Gastrocnemius medialis (tissue), 4 donors: ENCODE measurements around the gene GSG1L. TPM values are rescaled to one million over a fixed set of nuclear protein-coding genes. Genes with fewer than 3 reads are reported as not detected.

Experiments used
- ATAC-seq, 2 donors: fragments of 150-250 bp; one replicate each; pipeline ENCODE4 v1.9.1; 2016
- DNase-seq, 2 donors: peaks; one replicate each; pipeline ENCODE4 v3.0.0-alpha.2; 2019
- H3K27ac ChIP-seq, 4 donors: fragments of 200-600 bp; sonication (generic); 1 replicate in 1 of 4; 2 replicates in 3 of 4; pipeline ENCODE4 v1.5.1; 2016 to 2018; ENCODE audit warnings: mild to moderate bottlenecking in 2 of 4, moderate library complexity in 1 of 4
- H3K27me3 ChIP-seq, 3 donors: fragments of 200-600 bp; sonication (generic) in 2 of 3; 1 replicate in 1 of 3; 2 replicates in 2 of 3; pipeline versions ENCODE4 v1.5.1 to v1.6.0; 2016 to 2019; ENCODE audit warnings: mild to moderate bottlenecking in 1 of 3, moderate library complexity in 1 of 3
- H3K36me3 ChIP-seq, 2 donors: fragments of 200-600 bp; sonication (generic) in 1 of 2; one replicate each; pipeline ENCODE4 v1.5.1; 2017 to 2018
- H3K4me1 ChIP-seq, 2 donors: fragments of 200-600 bp; sonication (generic) in 1 of 2; one replicate each; pipeline ENCODE4 v1.5.1; 2016 to 2017; ENCODE audit warnings: mild to moderate bottlenecking in 2 of 2
- H3K4me3 ChIP-seq, 4 donors: fragments of 200-600 bp; sonication (generic) in 3 of 4; 1 replicate in 1 of 4; 2 replicates in 3 of 4; pipeline ENCODE4 v1.5.1; 2016 to 2019; ENCODE audit warnings: mild to moderate bottlenecking in 2 of 4
- H3K9me3 ChIP-seq, 3 donors: fragments of 200-600 bp; sonication (generic) in 2 of 3; 1 replicate in 1 of 3; 2 replicates in 2 of 3; pipeline ENCODE4 v1.5.1; 2016 to 2019
- POLR2A ChIP-seq, 2 donors: fragments of 450-650 bp; IDR thresholded peaks; one replicate each; pipeline ENCODE4 v1.6.1; 2017; ENCODE audit warnings: antibody characterized with exemption in 2 of 2, mild to moderate bottlenecking in 2 of 2, moderate library complexity in 2 of 2
- in situ Hi-C, 4 donors: fragments of 200-750 bp; cut with MboI; loops; one replicate each; pipeline versions ENCODE4 v1.15.0 to v1.8.0; 2017; ENCODE audit warnings: low sequenced_read_pairs in 4 of 4
- intact Hi-C: fragments of 100-400 bp; cut with DNase I; formaldehyde crosslinking; loops from one replicate; pipeline ENCODE4 v1.15.1; 2023; ENCODE audit warnings: low total_unique reads
- total RNA-seq, 4 donors: library from RNA; depleted of rRNA; stranded (reverse); fragments of >200 nt; gene quantifications; one replicate each; pipeline versions ENCODE4 v1.1.0 to v1.2.3, GENCODE V29; 2016
- TF ChIP-seq, protein P1 (sequence below), 5 experiments: fragments of 450-650 bp in 3 of 5; fragments of 200-600 bp in 2 of 5; sonication (generic) in 2 of 5; IDR thresholded peaks in 4 of 5; conservative IDR thresholded peaks in 1 of 5; 1 replicate in 4 of 5; 2 replicates in 1 of 5; pipeline ENCODE4 v1.5.1; 2016 to 2019; ENCODE audit warnings: antibody characterized with exemption in 5 of 5, mild to moderate bottlenecking in 3 of 5, moderate library complexity in 3 of 5

GSG1L gene
- total RNA-seq, 4 donors from 2014 or later: not detected

DNA sequence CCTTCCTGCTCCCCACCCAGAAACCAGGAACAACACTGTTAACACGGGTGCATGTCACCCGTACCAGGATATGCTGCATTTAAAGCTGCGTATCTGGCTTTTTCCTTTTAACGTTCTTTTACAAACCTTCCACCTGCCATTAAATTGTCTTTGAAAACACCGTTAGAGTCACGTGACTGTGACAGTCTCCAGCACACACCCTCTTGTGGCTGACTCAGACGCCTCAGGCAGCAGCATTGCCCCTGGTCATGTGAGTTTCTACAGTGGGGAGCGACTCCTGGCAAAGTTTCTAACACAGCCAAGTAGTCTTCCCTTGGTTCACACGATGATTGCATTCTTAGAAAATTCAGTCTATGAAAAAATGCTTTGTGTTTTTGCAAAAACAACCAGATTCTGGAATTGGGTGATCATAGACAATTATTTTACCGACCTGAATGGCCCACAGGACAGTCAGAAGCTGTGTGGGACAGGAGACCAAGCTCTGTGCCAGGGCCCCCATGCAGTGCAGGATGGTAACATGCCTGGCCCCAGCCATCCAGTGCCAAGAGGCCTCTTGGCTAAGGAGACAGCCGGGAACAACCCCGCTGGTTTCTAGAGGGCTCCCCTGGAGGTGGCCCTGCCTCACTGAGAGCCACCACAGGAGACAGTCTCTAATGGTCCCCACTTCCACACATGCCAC lies 314.5 kb downstream of the GSG1L start:
- in situ Hi-C loops: no loop called here
- no peak overlapping the region for H3K4me3 ChIP-seq
- H3K9me3 ChIP-seq: no peaks in the 10 kb centered on the region
- H3K36me3 ChIP-seq: no peaks in the 10 kb centered on the region
- ATAC-seq (no peak), DNase-seq (no peak)
- TF ChIP-seq POLR2A (IDR thresholded peaks at IDR 0.05): no peak
- TF ChIP-seq, protein P1, sequence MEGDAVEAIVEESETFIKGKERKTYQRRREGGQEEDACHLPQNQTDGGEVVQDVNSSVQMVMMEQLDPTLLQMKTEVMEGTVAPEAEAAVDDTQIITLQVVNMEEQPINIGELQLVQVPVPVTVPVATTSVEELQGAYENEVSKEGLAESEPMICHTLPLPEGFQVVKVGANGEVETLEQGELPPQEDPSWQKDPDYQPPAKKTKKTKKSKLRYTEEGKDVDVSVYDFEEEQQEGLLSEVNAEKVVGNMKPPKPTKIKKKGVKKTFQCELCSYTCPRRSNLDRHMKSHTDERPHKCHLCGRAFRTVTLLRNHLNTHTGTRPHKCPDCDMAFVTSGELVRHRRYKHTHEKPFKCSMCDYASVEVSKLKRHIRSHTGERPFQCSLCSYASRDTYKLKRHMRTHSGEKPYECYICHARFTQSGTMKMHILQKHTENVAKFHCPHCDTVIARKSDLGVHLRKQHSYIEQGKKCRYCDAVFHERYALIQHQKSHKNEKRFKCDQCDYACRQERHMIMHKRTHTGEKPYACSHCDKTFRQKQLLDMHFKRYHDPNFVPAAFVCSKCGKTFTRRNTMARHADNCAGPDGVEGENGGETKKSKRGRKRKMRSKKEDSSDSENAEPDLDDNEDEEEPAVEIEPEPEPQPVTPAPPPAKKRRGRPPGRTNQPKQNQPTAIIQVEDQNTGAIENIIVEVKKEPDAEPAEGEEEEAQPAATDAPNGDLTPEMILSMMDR (IDR thresholded peaks at IDR 0.05 in 4 of 5, conservative IDR thresholded peaks at IDR 0.05 in 1 of 5): no peak
- H3K27me3 ChIP-seq: no peaks in the 10 kb centered on the region
- intact Hi-C loops: no loop called here
- H3K27ac ChIP-seq: no peak overlapping the region
- H3K4me1 ChIP-seq: no peaks in the 10 kb centered on the region

DNA sequence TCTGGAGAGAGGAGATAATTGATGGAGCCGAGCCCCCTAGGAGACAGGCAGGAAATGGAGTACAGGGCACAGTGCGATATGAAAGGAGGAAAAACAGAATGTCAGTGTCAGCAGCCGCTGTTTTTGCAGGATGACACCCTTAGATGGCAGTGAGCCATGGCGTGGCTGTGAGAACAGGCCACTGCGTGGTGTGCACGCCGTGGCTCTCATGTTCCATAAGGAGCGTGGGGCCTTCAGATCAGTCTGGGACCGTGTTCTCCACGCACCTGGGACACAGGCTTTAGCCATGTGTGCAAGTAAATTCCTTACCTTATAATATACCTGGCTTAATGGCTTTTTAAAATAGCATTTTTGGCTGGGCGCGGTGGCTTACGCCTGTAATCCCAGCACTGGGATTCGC lies 315.6 kb downstream of the GSG1L start:
- DNase-seq: no peak
- intact Hi-C loops: no loop called here

DNA sequence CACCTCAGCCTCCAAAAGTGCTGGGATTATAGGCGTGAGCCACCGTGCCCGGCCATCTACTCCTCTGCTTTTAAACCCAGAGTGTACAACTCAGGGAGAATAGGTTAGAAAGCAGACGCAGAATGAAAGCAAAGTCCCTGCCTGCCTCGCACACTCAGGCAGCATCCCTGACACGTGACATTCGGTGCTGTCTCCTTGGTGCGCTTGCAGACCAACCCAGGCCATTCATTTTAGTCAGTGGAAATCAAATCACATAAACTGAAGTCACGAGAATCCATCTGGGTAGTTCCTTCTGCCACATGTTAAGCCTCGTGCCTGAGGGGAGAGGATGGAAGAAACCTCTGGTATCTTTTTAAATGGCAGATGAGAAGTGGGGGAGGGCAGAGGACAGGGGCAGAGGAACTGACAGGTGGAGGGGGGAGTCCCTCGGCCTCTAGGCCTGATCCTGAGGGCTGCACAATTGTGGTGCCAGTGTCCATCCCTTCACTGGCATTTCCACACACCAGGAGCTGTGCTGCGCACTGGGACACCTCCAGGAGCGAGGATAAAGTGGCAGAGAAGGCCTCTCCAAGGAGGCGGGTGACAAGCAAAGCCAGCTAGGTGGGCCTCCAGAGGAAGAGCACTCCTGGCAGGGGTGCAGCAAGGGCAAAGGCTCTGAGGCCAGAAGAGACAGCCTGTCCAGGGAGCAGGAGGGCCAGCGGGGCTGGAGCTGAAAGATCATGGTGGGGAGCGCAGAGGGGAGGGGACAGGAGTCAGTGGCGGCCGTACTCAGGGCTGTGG lies 317.2 kb downstream of the GSG1L start:
- ATAC-seq: no peak
- H3K27ac ChIP-seq: no peak overlapping the region
- TF ChIP-seq, protein P1 (IDR thresholded peaks at IDR 0.05 in 4 of 5, conservative IDR thresholded peaks at IDR 0.05 in 1 of 5): no peak
- TF ChIP-seq POLR2A (IDR thresholded peaks at IDR 0.05): no peak
- in situ Hi-C loops (no loop called here), intact Hi-C loops (no loop called here)
- DNase-seq: no peak
- no peaks in the 10 kb centered on the region for H3K4me1 ChIP-seq
- H3K27me3 ChIP-seq: no peaks in the 10 kb centered on the region
- H3K4me3 ChIP-seq: no peak overlapping the region
- no peaks in the 10 kb centered on the region for H3K9me3 ChIP-seq
- no peaks in the 10 kb centered on the region for H3K36me3 ChIP-seq

More for the DNA sequence above, 315.6 kb downstream of the GSG1L start:
- Histone ChIP-seq H3K27ac (no peak overlapping the region), H3K9me3 (no peaks in the 10 kb centered on the region), H3K4me3 (no peak overlapping the region), H3K27me3 (no peaks in the 10 kb centered on the region), H3K36me3 (no peaks in the 10 kb centered on the region), H3K4me1 (no peaks in the 10 kb centered on the region)
- in situ Hi-C loops: no loop called here
- TF ChIP-seq POLR2A (IDR thresholded peaks at IDR 0.05): no peak
- TF ChIP-seq, protein P1 (IDR thresholded peaks at IDR 0.05 in 4 of 5, conservative IDR thresholded peaks at IDR 0.05 in 1 of 5): no peak
- ATAC-seq: no peak

DNA sequence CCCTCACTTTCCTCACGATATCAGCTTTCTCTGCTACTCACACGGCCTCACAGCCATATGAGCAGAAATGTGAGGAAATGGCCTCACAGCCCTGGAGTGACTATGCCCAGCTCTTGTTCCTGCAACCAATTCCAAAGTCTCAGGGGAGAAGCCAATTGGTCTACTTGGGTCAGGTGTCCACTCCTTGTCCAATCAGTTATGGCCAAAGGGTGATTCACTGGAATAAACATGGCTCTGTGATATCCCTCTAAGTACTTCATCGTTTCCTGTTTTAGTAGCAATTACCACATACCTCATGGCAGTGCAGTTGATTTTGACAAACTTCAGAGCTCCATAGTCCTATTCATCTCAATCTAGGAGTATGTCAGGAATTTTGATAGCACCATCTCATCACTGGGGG lies 318.2 kb downstream of the GSG1L start:
- intact Hi-C loops (no loop called here), in situ Hi-C loops (no loop called here)
- H3K36me3 ChIP-seq: no peaks in the 10 kb centered on the region
- DNase-seq: no peak
- no peak overlapping the region for H3K4me3 ChIP-seq
- no peaks in the 10 kb centered on the region for H3K27me3 ChIP-seq
- TF ChIP-seq, protein P1 (IDR thresholded peaks at IDR 0.05 in 4 of 5, conservative IDR thresholded peaks at IDR 0.05 in 1 of 5): no peak
- no peak for TF ChIP-seq POLR2A (IDR thresholded peaks at IDR 0.05)
- no peak overlapping the region for H3K27ac ChIP-seq
- H3K4me1 ChIP-seq: no peaks in the 10 kb centered on the region
- ATAC-seq: no peak
- no peaks in the 10 kb centered on the region for H3K9me3 ChIP-seq
